DND-41 (cell line): ENCODE data around the gene HDAC4.

Experiments used
- ATAC-seq: fragments of 200-7000 bp; cut with Tn5 transposase; 3 replicates; pipeline ENCODE4 v1.9.1; 2021; ENCODE audit warnings: low read depth; ENCODE audit not compliant: insufficient read depth
- DNase-seq: peaks from one replicate; pipeline ENCODE4 v3.0.0-alpha.2; 2020
- H2AFZ ChIP-seq: 2 replicates; pipeline ENCODE4 v1.6.0; 2012; ENCODE audit warnings: low read depth, low read length
- H3K27ac ChIP-seq: 2 replicates; pipeline ENCODE4 v1.5.1; 2012; ENCODE audit warnings: low read length, inconsistent platforms
- H3K27me3 ChIP-seq: fragments of 200-600 bp; sonication (generic); 2 replicates; pipeline ENCODE4 v1.6.0; 2012; ENCODE audit warnings: low read length, mild to moderate bottlenecking, inconsistent platforms; ENCODE audit not compliant: insufficient read depth, poor library complexity
- H3K36me3 ChIP-seq: 2 replicates; pipeline ENCODE4 v1.5.1; 2012; ENCODE audit warnings: low read length, inconsistent platforms; ENCODE audit not compliant: insufficient read depth
- H3K4me1 ChIP-seq: 2 replicates; pipeline ENCODE4 v1.5.1; 2012; ENCODE audit warnings: mild to moderate bottlenecking, low read length; ENCODE audit not compliant: insufficient read depth
- H3K4me2 ChIP-seq: 2 replicates; pipeline ENCODE4 v1.6.0; 2012; ENCODE audit warnings: mild to moderate bottlenecking, moderate library complexity, low read length, inconsistent platforms; ENCODE audit not compliant: insufficient read depth
- H3K4me3 ChIP-seq, 2 experiments: fragments of 200-600 bp in 1 of 2; shearing (Covaris generic) in 1 of 2; 2 replicates each; pipeline ENCODE4 v1.5.1; 2012 to 2016; ENCODE audit warnings: inconsistent platforms in 2 of 2, low read length in 2 of 2, mild to moderate bottlenecking in 2 of 2, low read depth in 1 of 2, moderate library complexity in 1 of 2
- H3K79me2 ChIP-seq: 2 replicates; pipeline ENCODE4 v1.6.0; 2012; ENCODE audit warnings: low read length, inconsistent platforms; ENCODE audit not compliant: insufficient read depth
- H3K9ac ChIP-seq: 2 replicates; pipeline ENCODE4 v1.6.0; 2012; ENCODE audit warnings: low read depth, mild to moderate bottlenecking, inconsistent platforms, low read length, moderate library complexity
- H3K9me3 ChIP-seq: 2 replicates; pipeline ENCODE4 v1.5.1; 2012; ENCODE audit warnings: low read length, moderate library complexity, mild to moderate bottlenecking, inconsistent platforms; ENCODE audit not compliant: insufficient read depth, severe bottlenecking
- H4K20me1 ChIP-seq: 2 replicates; pipeline ENCODE4 v1.6.0; 2012; ENCODE audit warnings: low read length; ENCODE audit not compliant: insufficient read depth
- EZH2 ChIP-seq: IDR thresholded peaks from 3 replicates; pipeline ENCODE4 v1.6.1; 2012; ENCODE audit warnings: borderline replicate concordance, low read depth, mild to moderate bottlenecking, moderate library complexity, low read length, inconsistent platforms; ENCODE audit not compliant: severe bottlenecking
- TF ChIP-seq, protein P1 (sequence below): IDR thresholded peaks from 2 replicates; pipeline ENCODE4 v1.5.1; 2012; ENCODE audit warnings: borderline replicate concordance, low read length, moderate library complexity, mild to moderate bottlenecking; ENCODE audit not compliant: poor library complexity, severe bottlenecking; ENCODE audit errors: extremely low read depth

HDAC4 gene

DNA sequence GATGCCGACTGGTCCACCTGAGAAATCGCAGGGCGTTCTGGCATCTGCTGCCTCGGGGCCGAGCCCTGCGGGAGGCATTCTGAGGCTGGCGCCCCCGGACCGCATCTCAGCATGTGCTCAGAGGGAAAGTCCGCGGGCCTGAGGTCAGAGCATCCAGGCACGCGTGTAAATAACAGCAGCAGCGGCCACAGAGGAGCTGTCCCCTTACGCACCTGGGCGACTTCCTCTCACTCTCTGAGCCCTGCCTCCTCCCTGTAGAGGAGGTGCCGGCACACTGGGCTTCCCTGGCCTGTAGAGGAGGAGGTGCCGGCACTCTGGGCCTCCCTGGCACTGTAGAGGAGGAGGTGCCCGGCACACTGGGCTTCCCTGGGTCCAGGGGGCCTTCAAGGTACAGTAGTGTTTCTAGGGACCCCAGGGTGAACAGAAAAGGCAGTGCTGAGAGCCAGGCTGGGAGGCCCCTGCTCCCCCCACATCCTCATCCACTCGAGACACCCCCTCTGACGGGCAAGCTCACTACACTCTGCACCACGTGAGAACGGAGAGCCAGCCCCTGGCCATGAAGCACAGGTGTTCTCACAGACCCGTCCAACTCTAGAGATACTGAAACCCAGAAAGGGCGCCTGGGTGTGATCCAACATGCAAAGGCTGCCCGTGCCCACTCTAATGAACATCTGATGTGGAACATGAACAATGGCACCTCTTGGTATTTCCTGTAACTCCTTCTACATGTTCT, 263.5 kb downstream of the HDAC4 start:
- H3K4me1 ChIP-seq: no peaks in the 10 kb centered on the region
- no peak for ATAC-seq
- no peak overlapping the region for H3K27ac ChIP-seq
- DNase-seq: no peak
- H3K27me3 ChIP-seq: no peaks in the 10 kb centered on the region
- H2AFZ ChIP-seq: no peak overlapping the region
- peaks cover 99% of the 10 kb centered on the region for H3K36me3 ChIP-seq
- no peaks in the 10 kb centered on the region for H3K9me3 ChIP-seq
- H3K4me2 ChIP-seq: no peak overlapping the region
- no peak overlapping the region for H3K4me3 ChIP-seq
- no peak for TF ChIP-seq EZH2
- TF ChIP-seq, protein P1, sequence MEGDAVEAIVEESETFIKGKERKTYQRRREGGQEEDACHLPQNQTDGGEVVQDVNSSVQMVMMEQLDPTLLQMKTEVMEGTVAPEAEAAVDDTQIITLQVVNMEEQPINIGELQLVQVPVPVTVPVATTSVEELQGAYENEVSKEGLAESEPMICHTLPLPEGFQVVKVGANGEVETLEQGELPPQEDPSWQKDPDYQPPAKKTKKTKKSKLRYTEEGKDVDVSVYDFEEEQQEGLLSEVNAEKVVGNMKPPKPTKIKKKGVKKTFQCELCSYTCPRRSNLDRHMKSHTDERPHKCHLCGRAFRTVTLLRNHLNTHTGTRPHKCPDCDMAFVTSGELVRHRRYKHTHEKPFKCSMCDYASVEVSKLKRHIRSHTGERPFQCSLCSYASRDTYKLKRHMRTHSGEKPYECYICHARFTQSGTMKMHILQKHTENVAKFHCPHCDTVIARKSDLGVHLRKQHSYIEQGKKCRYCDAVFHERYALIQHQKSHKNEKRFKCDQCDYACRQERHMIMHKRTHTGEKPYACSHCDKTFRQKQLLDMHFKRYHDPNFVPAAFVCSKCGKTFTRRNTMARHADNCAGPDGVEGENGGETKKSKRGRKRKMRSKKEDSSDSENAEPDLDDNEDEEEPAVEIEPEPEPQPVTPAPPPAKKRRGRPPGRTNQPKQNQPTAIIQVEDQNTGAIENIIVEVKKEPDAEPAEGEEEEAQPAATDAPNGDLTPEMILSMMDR: no peak
- H4K20me1 ChIP-seq: peaks cover 78% of the 10 kb centered on the region
- H3K79me2 ChIP-seq: peaks cover 90% of the 10 kb centered on the region
- H3K9ac ChIP-seq: no peak overlapping the region

DNA sequence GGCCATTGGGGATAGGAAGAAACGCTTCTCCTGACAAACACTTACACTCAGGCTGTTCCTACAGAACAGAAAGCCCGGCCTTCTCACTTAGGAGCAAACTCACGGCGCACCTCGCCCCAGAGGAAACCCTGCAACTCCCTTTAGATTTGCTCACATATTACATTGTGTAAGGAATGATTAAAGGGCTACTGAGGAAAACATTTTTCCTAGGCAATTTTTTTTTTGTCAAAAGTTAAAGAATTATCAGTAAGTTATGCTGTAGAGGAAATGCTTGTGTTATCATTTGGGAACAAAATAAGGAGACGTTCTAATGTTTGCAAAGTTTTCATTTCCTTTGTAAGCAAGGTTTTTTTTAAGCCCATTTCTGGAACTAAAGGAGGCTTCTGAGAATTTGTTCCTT, 264.1 kb downstream of the HDAC4 start:
- ATAC-seq: no peak
- Histone ChIP-seq H3K4me1 (no peaks in the 10 kb centered on the region), H3K9me3 (no peaks in the 10 kb centered on the region), H3K4me3 (no peak overlapping the region), H3K27me3 (no peaks in the 10 kb centered on the region), H4K20me1 (peaks cover 82% of the 10 kb centered on the region), H3K9ac (no peak overlapping the region), H3K27ac (no peak overlapping the region), H2AFZ (no peak overlapping the region), H3K36me3 (peaks cover 99% of the 10 kb centered on the region), H3K4me2 (no peak overlapping the region), H3K79me2 (peaks cover 91% of the 10 kb centered on the region)
- no peak for DNase-seq
- no peak for TF ChIP-seq EZH2
- TF ChIP-seq, protein P1: no peak

DNA sequence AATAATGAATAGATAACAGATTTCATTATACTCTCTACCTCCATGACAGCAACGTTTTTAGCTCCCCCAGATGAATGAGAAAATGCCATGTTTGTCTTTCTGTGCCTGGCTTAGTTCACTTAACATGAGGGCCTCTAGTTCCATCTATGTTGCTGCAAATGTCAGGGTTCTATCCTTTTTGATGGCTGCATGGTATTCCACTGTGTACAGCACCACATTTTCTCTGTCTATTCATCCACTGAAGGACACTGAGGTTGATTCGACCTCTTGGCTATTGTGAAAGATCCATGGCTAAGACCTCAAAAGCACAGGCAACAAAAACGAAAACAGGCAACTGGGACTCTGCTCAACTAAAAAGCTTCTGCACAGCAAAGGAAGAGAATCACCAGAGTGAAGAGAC, 264.6 kb downstream of the HDAC4 start:
- DNase-seq (no peak), ATAC-seq (no peak)
- H3K9me3 ChIP-seq: no peaks in the 10 kb centered on the region
- H3K79me2 ChIP-seq: peaks cover 91% of the 10 kb centered on the region
- H3K4me2 ChIP-seq: no peak overlapping the region
- no peak overlapping the region for H3K27ac ChIP-seq
- peaks cover 99% of the 10 kb centered on the region for H3K36me3 ChIP-seq
- no peak overlapping the region for H3K9ac ChIP-seq
- H3K4me1 ChIP-seq: no peaks in the 10 kb centered on the region
- TF ChIP-seq, protein P1: no peak
- no peak for TF ChIP-seq EZH2
- no peak overlapping the region for H2AFZ ChIP-seq
- H4K20me1 ChIP-seq: peaks cover 83% of the 10 kb centered on the region
- H3K27me3 ChIP-seq: no peaks in the 10 kb centered on the region
- H3K4me3 ChIP-seq: no peak overlapping the region

DNA sequence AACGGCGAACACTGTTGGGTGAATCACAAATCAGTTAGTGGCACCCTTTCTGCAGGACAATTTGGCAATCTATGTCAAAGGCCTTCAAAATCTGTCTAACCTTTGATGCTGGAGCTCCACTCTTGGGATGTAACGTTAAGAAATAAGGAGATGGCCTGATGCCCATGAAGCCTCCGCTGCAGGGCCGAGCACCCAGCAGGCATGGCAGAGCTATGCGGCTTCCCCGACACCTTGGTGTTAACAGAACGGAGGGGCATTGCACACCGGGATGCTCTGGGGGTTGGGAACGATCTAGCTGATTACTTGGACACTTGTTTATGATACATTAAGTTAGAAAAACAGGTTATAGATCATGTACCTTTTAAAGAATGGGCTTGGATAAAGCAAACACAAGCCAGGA, 265.3 kb downstream of the HDAC4 start:
- Histone ChIP-seq H3K4me3 (no peak overlapping the region), H3K9me3 (no peaks in the 10 kb centered on the region), H3K27me3 (no peaks in the 10 kb centered on the region), H3K79me2 (peaks cover 90% of the 10 kb centered on the region), H3K4me2 (no peak overlapping the region), H3K36me3 (peaks cover 99% of the 10 kb centered on the region), H4K20me1 (peaks cover 83% of the 10 kb centered on the region), H3K27ac (no peak overlapping the region), H3K9ac (no peak overlapping the region), H3K4me1 (no peaks in the 10 kb centered on the region), H2AFZ (no peak overlapping the region)
- ATAC-seq (no peak), DNase-seq (no peak)
- TF ChIP-seq, protein P1: no peak
- TF ChIP-seq EZH2: no peak
